NCI-H524 (cell line): ENCODE measurements around the gene GPC6.

ENCODE experiments used
- DNase-seq, 2 experiments: peaks; one replicate each; lab custom pipeline; 2025; lab: John Stamatoyannopoulos, UW

Gene GPC6

DNA sequence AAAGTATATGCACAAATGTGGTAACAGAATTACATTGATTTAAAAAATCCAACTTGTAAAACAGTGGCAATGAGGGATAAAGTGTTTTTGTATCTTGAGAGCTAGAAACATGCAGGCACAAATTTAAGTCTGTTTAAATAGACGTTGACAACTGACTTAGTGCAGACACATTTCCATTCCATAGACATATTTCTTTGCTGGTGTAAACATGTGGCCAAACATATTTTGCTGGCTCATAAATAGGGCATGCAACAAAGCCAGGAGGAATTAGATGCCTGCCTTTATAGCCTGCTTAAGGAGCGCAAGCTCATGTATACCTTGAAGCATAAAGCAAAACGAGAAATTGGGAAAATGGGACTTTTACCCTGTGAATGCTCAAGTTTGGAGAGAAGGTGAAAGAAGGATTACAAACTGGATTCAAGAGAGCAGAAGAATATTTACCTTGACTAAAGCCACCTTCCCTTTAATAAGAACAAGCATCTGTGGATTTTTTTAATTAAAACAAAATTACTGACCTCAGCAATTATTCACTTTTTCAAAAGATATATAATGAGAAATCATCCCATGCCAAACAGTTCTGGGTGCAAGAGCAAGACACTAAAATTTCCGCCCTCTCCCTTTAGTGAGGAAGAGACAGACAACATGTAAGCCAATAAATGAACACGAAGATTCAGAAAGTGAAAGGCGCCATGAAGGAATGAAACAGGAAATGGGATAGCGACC lies 1181.9 kb downstream of the GPC6 start:
- no peak for DNase-seq

DNA sequence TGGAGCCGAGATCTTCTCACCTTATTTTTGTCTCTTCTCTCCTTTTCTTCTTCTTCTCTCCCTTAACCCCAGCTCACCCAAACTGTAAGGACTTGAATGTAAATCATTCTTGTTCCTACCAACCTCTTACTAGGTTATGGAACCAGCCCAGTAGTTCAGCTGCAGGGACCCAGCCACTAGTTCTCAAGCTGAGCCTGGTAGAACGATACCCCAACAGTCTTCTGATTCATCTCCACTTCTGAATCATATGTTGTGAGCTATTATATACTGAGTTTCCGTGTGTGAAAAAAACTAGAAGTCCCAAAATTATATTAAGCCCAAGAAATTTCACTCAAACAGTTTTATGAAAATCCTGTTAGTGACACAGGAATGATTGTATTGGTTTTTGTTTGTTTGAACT lies 1185.1 kb downstream of the GPC6 start:
- DNase-seq, result no peak

- peak; percentile 77 to 90 for DNase-seq
These were observed 1186.4 kb downstream of the GPC6 start for GRCh38 chr13:94412870-94413597.

DNA sequence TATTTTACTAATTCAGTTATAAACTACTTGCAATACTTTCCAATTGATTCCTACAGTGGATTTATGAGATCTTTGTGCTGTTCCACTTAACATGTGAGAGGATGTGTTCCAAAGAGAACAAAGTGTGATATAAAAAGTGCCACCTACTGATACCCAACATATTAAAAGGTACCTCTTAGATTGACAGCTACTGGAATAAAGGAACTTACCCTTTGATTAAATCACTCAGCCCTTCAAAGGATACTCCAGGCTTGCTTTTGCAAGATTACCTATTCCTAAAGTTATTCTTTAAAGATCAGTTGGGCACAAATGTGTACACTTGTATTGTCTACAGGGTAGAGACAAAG lies 1187.0 kb downstream of the GPC6 start:
- no peak for DNase-seq

DNA sequence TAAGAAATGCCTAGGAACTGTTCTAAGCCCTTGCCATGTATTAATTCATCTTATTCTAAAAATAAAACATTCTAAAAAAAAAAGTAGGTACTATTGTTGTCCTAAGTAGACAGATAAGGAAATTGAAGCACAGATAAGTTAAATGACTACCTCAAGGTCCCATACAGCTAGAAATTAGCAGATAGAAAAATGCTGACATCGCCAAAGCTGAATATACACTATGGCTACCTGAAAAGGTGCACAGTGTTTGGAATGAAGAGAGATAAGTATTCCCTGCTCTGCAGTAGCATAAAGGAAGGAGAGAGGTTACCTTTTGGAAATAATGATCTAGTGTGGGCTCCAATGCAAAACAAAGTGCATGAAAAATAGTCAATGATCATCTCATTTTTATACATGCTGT lies 1187.5 kb downstream of the GPC6 start:
- no peak for DNase-seq

GRCh38 chr13:94414708-94415107 lies 1188.1 kb downstream of the GPC6 start:
- DNase-seq, result peak; percentile 59 to 65

DNA sequence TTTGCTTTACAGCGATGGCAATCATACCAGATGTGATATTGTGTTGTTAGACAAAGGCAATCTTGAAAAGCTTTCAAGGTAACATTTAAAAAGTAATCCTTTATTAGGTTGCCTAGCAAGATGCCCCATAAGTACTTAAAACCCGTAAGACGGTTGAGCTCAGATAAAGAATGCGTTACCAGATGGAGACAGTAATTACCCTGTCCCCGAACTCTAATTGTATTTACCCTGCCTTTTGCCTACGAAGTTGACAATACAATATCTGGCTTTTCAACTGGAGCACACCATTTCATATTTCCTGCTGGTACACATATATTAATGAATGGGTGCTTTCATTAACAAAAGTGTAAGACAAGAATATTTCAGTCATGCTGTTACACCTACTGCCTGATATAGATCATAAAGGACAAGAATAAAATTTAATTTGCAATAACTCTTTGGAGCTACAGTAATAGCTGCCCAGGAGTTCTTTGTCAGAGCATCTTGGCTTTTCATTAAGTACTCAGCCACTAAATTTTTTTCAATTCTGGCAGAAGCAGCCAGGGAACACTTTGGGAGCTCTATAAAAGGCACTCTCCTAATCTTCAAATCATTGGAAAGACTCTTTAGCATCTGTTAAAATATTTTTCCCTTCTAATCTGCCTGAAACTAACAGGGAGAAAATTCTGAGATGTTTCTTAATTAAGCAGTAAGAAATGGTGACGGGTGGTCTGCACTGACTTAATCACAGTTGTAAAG lies 1189.1 kb downstream of the GPC6 start:
- peak; percentile 92 to 99 for DNase-seq

DNA sequence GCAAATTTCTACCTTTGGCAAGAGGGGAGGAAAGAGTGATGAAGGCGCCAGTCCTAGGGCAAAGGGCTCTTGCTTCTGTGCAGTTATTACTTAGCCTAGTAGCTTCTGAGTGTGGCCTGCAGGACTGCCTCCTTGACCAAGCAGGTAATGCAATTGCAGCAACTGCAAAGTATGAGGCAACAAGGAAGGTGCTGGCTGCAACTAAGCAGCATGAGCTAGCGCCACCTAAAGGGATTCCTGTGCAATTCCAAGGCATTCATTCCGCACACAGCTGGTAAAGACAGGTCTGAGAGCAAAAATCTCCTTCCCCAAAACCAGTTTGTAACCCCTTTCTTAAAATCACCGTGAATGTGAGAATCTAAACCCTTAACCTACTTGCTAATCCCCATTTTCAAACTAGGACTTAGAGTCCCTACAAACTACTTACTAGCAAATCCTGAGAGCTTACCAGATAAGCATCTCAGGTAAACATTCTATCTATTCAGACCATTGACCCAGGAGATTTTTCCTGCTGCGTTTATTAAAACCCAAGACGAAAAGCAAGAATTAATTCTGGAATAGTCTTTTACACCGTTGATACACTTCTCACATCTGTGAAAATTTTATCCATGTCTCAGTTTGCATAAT lies 1190.0 kb downstream of the GPC6 start:
- DNase-seq, result peak; percentile 53 to 76

- DNase-seq, result no peak
These were observed 1190.7 kb downstream of the GPC6 start for GRCh38 chr13:94417294-94417693.

- no peak for DNase-seq
These were observed 1192.8 kb downstream of the GPC6 start for GRCh38 chr13:94419304-94419924.

- no peak for DNase-seq
These were observed 1193.3 kb downstream of the GPC6 start for GRCh38 chr13:94419925-94420305.

DNA sequence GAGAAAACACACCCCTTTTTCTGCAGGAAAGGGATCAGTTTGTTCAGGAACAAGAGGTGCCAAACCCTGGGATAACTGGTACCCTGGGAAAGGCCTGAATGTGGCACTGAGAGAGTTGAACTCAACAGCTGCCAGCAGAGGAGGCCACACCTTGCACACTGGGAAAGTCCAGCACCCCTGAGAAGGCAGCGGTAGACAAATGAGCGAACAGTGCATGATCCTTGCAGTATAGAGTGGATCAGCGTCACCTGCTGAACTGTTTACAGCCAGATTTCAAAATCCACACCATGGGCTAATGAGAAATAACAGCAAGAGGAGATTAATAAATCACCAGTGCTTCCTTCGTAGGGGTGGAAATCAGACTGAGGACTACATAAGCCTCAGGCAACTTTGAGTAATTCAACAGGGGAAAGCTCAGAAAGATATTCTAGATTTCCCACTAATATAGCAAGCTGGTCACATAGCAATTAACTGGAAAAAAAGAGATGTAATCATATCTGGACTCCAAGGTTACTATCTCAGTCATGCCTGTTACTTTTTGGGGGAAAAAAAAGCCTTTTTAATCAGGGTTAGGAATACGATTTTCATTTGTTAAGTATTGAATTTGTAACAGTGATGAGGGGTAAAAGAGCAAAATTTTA lies 1200.8 kb downstream of the GPC6 start:
- DNase-seq, result peak in 1 of 2 experiments; percentile 12

DNA sequence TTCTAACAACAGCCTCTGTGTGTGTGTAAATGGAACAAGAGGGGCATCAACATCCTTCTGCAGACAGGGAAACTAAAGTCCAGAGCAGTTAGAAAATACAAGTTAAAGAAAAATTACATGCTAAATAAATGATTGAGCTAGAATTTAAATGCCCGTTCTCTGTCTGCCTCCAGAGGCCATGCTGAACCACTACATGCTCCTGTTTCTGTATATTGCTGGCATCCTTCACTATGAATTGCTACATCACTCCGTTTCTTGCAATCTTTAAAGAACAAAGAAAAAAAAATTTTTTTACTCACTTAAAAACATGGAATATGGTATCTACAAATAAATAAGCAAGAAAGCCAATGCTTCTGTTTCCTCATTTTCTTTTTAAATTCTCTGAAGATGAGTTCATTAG lies 1205.0 kb downstream of the GPC6 start:
- DNase-seq, result peak in 1 of 2 experiments; percentile 7

DNA sequence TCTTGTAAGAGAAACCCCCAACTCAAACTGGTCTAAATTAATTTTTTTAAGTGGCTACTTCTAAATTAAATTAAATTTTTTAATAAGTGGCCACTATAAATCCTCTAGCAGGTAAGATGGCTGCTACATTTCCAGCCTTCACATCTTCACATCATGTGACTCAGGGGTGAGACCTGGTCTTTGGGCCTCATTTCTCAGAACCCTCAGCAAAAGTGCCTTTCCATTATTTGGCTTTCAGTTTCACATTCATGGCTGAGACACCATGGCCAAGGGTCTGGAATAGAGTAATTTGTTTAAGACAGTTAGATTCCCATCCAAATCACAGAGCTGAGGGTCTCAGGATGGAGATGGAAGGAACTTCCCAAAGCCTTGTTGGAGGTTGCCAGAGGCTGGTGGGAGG lies 1205.4 kb downstream of the GPC6 start:
- no peak for DNase-seq

DNA sequence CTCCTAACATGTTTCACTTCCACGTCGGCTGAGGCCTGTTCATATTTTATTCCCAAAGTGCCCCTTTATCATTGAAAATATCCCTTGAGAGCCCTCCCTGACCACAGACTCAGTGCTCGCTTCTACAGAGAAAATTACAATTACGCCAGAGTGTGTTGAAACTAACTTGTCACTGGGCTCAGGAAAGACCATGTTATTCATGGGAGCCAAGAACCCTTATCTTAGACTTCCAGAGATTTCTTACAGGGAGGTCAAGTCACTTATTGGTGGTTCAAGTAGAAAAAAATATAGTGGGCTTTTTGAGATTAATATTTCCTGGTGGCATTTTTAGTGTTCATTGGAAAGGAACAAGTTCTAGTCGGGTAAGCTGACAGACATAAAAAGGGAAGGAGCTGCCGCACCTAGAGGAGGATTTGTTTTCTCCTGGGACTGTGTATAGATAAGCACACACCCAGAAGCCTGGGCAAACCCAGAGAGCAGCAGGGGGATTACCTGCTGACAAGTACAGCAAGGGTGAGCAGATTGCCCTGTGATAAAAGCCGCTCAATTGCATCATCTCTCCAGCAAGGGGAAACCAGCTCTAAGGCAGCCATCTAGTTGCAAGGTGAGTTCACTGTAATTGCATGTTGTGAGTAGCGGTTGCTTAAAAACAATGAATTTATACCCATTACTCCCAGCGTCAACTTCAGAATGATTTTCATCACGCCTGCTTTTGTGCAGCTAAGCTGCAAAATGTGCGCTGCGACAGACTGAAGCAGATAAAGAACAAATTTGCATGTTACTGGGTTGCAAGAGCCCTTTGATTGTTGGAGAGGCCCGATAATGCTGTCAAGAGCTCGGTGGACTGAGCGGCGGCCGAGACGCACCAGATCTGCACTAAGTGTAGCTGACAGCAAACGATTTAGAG lies 1206.7 kb downstream of the GPC6 start:
- DNase-seq, result peak; percentile 86 to 94

DNA sequence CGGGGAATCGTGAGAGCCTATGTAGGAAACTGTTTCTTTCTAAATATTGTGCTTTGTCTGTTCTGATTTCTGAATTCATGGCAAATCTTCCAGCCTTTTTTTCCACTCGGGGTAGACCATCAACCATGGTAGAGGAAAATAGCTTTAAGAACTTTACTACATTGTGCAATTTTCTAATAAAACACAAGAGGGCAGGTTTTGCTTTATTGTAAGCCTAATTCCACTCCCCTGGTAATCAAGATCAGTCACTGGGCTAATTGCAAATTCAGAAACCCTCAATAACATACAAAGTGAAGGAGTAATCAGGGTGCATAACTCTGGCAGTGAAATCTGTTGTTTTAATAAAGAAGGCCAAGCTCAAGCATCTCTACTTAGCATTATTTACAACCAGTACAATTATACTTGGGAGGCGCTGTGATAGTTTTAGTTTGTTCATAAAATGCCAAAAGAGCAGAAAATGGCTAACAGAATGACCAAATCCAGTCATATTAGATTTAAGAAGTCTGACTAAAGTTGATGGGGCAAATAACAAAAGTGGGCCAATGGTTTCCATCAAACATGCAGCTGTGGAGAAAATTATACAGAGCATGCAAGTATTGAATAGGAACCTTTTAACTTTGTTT lies 1209.1 kb downstream of the GPC6 start:
- peak; percentile 19 to 82 for DNase-seq

DNA sequence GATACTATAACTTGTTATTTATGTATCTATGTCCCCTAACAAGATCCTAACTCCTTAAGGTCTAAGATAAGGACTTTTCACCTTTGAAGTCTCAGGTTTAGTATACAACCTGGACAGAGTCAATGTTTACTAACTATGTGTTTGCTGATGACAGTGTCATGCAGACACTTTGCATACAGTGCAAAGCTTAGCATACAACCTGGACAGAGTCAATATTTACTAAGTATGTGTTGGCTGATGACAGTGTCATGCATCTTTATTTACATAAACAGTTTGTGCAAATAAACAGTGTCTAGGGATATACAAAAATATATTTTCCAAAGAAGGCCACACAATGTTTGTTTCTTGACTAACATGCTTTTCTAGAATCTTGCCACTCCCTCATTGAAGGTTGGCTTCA lies 1218.2 kb downstream of the GPC6 start:
- no peak for DNase-seq

DNA sequence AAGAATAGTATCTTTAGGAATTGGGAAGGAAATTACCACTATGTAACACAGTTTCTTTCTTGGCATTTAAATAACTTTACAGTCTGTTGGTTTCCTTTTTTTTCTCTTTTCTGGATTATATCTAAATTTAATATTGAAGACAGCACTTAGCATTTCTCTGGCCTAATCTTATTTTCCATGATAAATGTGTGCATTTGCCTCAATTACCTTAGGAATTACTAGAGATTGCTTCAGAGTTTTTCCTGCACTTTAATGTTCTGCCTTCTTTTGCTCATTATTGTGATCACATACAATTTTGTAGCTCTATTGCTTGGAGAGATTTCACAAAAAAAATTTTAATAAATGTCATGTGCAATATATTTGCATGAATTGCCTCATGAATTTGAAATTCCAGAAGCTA lies 1227.7 kb downstream of the GPC6 start:
- no peak for DNase-seq

- no peak for DNase-seq
These were observed 1228.3 kb downstream of the GPC6 start for GRCh38 chr13:94454906-94455305.

GRCh38 chr13:94455414-94455813 lies 1228.8 kb downstream of the GPC6 start:
- no peak for DNase-seq
